Measurements from ENCODE around the gene AURKA. TPM values are rescaled to one million over a fixed set of nuclear protein-coding genes. Genes with fewer than 3 reads are reported as not detected.

Gene AURKA
- 3.7 and 102 TPM in 2 replicates for total RNA-seq

GRCh38 chr20:56392132-56392880, at the start of gene AURKA, which contains the start of gene CSTF1:
AURKA (minus strand) TSS chr20:56392215; CDS start chr20:56388197, 4,018 bp downstream.
CSTF1 (plus strand) TSS chr20:56392645; CDS start chr20:56395553, 2,908 bp downstream.

GRCh38 chr20:56411759-56412472, 19.9 kb upstream of the AURKA start, which contains the start of gene CASS4:
CASS4 (plus strand) TSS chr20:56412260; CDS start chr20:56412459, 199 bp downstream.

GRCh38 chr20:56358600-56359211, 33.3 kb downstream of the AURKA start, which contains the start of gene FAM210B:
FAM210B (plus strand) TSS chr20:56358974; CDS start chr20:56359006, 32 bp downstream.

Other genes starting within 250 kb of the AURKA start
- gene MC3R, start 143.5 kb downstream of the AURKA start, total RNA-seq: not detected in 2 replicates
- 32.0 and 41.2 TPM in 2 replicates for gene FAM210B, start 33.2 kb downstream of the AURKA start, total RNA-seq
- 26.7 and 44.5 TPM in 2 replicates for gene CSTF1, start 430 bp upstream of the AURKA start, total RNA-seq
- gene CASS4, start 20.0 kb upstream of the AURKA start, total RNA-seq: under 0.01 and 8.9 TPM in 2 replicates
- gene RTF2, start 76.4 kb upstream of the AURKA start, total RNA-seq: 62.6 and 73.3 TPM in 2 replicates
- gene FAM209A, start 132.5 kb upstream of the AURKA start, total RNA-seq: not detected in 2 replicates
- not detected in 2 replicates for gene FAM209B, start 141.0 kb upstream of the AURKA start, total RNA-seq
- 0.44 and 27.3 TPM in 2 replicates for gene TFAP2C, start 237.1 kb upstream of the AURKA start, total RNA-seq